NT2/D1 (cell line): ENCODE measurements around the gene PHACTR3.

Experiments used
- SUZ12 ChIP-seq: IDR thresholded peaks from 2 replicates; pipeline ENCODE4 v1.6.1; 2011; ENCODE audit not compliant: insufficient read length, insufficient read depth; ENCODE audit errors: extremely low read depth
- YY1 ChIP-seq: IDR thresholded peaks from 2 replicates; pipeline ENCODE4 v1.6.1; 2011; ENCODE audit not compliant: insufficient read length, insufficient read depth
- ZNF274 ChIP-seq: IDR thresholded peaks from 2 replicates; pipeline ENCODE4 v1.6.1; 2011; ENCODE audit warnings: mild to moderate bottlenecking, low read depth, low read length

DNA sequence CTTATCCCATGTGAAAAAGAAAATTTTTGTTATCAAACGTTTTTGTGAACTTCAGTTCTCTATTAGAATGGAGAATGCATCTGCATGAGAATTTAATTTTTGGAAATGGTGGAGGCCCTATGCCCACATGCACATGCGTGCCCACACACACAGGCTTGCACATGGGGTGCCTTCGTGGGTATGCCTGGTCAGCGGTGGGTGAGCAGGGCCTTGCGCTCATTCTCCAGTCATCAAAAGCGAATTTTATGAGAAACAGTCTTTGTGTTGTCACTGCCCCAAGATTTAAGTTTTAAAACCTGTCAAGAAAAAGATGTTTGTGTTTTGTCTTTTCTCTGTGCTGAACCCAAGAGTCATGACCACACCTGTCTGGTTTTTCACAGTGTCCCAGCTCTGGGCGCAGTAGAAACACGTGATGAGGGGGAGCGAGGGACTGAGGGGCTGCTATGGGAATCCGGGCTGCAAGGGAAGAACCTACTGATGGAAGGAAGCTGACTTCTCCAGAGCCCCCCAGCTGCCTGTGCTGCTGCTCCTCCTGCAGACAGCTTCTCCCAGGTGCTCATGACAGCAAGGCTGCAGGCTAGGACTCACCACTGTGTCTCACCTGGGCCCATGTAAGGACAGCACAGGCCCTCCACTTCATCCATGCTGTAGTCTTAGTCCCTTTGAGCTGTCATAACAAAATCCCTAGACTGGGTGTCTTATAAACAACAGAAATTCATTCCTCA lies 175.5 kb downstream of the PHACTR3 start:
- no peak for TF ChIP-seq YY1
- TF ChIP-seq ZNF274, result no peak
- TF ChIP-seq SUZ12, result no peak
